ENCODE data around the gene HTT.
"Not testable (repeated sequence)": the region's sequence is repeated elsewhere in the genome, so short reads cannot be mapped to it uniquely, and the experiment has no call there.

The HTT gene

DNA sequence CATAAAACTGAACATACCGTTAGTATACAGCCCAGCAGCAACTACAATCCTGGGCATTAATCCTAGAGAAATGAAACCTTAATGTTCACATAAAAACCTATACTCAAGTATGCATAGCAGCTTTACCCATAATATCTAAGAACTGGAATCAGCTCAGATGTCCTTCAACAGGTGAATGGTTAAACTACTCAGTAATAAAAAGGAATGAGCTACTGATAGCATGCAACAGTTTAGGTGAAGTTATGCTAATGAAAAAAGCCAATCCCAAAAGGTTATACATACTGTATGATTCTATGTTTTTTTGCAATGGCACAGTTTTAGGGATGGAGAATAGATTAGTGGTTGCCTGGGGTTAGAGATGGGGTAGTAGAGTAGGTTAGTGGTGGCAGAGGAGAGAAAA lies 9.3 kb downstream of the HTT start:
- DNase-seq, result no peak

DNA sequence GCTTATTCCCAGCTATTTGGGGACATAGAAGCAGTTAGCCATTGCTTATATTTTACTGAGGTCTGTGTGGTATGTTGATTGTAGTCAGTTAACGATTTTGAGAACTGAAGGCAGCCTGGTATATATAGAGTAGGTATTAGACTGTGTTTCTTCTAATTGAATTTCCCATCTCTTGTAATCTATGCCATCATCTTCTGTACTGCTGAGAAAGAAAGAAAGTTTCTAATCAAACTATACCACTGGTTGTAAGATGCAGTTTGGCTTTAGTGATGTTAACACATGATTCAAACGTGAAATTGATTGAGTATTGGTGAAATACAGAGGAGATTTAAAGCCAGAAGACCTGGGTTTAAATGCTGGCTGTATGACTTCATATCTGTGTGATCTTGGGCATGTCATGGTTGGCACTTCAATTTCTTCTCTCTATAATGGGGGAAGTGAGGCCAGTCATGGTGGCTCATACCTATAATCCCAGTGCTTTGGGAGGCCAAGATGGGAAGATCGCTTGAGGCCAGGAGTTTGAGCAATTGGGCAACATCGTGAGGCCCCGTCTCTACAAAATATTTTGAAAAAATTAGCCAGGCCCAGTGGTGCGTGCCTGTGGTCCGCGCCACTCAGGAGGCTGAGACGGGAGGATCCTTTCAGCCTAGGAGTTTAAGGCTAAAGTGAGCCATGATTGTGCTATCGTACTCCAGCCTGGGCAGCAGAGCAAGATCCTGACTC lies 11.6 kb downstream of the HTT start:
- no peak for DNase-seq

DNA sequence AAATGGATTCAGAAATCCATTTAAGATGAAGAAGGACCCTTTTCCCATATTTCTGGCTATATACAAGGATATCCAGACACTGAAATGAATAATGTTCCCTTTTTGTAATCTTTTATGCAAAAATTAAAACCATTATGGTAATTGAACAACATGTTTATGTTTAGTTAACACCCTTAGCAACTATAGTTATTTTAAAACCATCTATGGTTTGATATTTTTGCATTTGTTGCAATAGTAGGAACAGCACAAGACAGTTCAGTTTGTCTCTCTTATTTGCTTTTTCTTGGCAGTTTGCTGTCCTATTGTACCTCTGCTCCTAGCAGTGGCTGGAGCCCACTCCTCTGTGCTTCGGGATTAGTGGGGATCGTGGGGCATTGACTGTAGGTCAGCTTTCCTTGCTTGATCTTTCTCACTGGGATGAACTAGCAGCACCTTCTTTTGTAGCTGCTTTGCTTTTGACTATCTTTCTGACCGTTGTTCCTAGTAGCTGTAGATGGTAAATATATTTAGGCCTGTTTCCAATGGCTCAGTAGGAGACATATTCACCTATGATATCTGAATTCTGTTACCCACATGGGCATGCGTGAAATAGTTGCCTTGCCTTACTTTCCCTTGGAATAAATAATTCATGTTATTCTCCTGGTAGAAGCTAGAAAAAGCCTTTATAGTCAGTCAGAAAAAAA lies 12.8 kb downstream of the HTT start:
- DNase-seq, result no peak

DNA sequence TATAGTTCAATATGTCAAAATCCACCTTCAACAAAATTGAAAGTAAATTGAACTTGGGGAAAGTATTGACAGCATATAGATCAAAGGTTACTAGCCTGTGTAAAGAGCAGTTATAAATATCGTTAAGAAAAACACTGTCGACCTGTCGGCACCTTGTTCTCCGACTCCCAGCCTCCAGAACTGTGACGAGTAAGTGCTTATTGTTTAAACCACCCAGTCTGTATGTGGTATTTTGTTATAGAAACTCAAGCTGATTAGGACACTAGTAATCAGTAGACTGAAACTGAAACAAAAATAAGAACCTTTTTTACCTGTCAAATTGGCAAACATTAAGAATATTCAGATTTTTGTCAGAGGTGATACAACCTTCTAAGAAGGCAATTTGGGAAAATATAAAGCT lies 17.0 kb downstream of the HTT start:
- no peak for DNase-seq

DNA sequence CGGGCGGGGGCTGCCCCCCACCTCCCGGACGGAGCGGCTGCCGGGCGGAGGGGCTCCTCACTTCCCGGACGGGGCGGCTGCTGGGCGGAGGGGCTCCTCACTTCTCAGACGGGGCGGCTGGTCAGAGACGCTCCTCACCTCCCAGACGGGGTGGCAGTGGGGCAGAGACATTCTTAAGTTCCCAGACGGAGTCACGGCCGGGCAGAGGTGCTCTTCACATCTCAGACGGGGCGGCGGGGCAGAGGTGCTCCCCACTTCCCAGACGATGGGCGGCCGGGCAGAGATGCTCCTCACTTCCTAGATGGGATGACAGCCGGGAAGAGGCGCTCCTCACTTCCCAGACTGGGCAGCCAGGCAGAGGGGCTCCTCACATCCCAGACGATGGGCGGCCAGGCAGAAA lies 20.2 kb downstream of the HTT start:
- DNase-seq, result not testable (repeated sequence)

DNA sequence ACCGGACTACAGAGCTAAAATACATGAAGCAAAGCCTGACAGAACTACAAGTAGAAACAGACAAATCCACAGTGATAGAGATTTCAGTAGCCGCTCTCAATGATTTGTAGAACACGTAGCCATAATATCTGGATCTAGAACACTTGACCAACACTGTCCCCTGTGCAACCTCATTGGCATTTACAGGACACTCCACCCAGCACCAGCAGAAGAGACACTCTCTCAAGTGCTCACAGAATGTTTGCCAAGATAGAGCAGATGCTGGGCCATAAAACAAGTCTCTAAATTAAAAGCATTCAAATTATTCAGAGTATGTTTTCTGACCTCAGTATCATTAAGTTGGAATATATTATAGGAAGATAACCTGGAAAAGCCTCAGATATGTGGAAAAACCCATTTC lies 21.7 kb downstream of the HTT start:
- DNase-seq, result no peak

DNA sequence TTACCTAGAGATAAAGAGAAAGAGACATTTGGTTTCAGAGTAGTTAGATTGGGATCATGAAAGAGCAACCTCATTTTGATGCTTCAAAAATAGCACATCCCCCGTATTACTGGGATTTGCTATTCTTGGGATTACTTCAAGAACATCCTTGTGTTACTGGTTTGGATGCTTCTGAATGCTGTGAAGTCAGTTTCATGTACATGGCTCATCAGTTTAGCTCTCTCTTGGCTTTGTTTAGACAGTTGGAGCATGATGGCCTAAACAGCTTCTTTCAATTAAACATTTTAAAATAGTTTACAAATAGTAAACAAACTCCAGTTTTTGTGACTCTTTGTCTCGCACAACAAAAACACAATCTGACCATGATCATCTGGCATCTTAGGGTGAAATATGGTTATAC lies 23.9 kb downstream of the HTT start:
- DNase-seq, result no peak

DNA sequence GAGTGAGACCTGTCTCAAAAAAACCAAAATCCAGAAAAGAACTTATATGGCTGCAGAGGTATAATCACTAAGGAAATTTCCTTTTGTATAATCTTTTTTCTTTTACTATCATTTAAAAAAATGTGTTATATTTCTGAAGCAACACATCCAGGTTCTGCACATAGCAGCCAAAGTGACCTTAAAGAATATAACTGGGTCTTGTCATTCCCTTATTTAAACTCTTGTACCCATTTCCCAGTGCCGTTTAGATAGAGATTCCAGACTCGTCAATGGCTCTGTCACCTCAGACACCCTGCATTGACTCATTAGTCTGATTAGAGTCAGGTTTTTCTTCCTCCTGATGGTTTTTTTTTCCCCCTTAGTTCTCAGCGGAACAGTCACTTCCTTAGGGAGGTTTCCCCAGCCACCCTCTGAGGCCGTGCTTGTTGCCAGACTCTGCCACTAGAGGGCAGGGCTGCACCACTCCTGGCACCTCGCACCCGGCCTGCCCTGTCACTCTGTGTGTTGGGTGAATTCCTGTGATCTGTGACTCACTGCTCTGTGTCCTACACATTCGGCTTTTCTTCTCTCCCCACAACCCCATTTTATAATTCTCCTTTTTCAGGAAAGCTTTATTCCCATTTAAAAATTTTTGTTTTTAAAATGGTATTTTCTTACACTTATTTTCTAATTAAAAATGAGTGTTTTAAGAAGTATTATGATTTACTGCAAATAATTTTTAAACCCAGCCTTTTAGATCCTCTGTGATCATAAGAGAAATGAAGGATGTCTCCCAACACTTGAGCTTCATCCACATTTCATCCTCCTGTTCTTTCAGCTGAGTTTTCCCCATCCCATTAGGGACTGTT lies 32.1 kb downstream of the HTT start:
- peak; percentile 90 for DNase-seq

DNA sequence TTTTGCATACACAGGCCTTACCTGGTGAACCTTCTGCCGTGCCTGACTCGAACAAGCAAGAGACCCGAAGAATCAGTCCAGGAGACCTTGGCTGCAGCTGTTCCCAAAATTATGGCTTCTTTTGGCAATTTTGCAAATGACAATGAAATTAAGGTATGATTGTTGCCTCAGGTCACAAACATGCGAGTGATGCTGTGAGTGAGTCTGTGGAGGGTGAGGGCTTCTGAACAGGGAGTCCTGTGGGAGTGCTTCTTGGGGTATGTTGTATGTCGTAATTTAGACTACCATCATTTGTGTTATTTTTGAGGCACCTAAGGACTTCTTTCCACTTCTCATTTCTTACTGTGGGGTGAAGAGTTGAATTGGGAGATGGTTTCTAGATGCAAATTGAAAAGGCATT lies 32.8 kb downstream of the HTT start:
- DNase-seq, result no peak

DNA sequence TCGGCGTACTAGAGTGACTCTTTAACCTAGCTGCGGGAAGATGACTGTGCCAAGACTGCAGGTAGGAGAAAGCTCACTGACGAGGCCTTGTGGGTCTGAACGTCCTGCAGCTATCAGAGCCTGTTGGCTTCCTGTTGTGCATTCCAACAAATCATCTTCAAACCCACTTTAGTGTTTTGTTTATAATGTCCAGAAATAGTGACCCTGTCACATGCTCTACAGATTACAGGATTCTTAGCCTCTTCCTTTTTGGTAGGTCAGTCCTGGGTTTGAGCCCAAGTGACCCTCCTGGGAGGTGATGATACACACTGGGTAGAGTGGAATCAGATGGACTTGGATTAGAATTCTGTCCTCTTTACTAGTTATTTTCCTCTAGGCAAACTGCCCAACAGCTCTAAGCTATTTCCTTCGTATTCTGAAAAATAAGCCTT lies 33.2 kb downstream of the HTT start:
- no peak for DNase-seq

DNA sequence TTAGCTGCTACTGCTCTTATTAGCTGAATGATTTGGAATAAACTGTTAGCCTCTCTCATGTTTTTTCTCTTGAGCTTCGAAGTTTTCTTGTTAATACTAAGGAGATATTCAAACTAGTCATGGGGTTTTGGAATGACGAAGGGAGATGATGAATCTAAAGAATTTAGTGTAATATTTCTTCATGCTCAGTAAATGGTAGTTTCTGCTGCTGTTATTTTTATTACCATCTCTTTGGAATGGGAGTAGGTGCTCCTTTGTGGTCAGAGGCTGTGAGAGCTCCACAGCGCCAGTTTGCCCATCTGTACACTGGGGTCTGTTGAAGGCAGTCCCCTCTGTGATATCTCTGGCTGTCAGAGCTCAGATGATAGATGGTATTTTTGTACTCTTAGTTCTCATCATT lies 33.7 kb downstream of the HTT start:
- DNase-seq, result peak; percentile 19

DNA sequence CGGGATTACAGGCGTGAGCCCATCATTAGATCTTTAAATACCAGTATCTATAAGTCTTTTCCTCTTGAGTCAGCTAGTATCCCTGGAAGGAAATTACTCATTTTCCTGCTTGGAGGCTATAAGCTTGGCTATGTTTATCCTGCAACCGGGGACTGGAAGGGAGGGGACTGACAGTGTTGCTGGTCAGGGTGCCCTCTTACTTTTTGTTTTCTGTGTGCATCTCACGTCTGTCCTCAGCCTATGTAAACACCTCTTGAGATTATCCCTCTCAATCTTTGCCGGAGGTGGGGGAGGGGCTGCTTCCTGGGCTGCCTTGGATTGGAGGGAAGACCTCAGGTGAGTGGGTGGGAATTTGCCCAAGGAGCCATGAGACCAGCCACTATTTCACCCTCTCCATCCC lies 37.0 kb downstream of the HTT start:
- peak; percentile 78 for DNase-seq

DNA sequence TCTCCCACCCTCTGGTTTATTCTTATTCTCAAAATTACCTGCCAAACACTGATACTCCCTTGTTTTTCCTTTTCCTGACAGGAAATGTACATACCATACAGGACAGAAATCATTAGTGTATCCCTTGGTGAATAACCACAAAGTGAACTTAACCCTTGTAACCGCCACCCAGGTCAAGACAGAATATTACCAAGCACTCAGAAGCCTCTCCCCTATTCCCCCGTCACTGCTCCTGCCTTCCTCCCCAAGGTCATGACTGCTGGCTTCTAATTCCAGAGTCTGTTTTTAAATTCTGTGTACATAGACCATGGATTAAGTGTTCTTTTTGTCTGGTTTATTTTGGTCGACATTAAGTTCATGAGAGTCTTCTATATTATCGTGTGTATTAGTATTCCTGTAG lies 37.7 kb downstream of the HTT start:
- DNase-seq, result no peak

DNA sequence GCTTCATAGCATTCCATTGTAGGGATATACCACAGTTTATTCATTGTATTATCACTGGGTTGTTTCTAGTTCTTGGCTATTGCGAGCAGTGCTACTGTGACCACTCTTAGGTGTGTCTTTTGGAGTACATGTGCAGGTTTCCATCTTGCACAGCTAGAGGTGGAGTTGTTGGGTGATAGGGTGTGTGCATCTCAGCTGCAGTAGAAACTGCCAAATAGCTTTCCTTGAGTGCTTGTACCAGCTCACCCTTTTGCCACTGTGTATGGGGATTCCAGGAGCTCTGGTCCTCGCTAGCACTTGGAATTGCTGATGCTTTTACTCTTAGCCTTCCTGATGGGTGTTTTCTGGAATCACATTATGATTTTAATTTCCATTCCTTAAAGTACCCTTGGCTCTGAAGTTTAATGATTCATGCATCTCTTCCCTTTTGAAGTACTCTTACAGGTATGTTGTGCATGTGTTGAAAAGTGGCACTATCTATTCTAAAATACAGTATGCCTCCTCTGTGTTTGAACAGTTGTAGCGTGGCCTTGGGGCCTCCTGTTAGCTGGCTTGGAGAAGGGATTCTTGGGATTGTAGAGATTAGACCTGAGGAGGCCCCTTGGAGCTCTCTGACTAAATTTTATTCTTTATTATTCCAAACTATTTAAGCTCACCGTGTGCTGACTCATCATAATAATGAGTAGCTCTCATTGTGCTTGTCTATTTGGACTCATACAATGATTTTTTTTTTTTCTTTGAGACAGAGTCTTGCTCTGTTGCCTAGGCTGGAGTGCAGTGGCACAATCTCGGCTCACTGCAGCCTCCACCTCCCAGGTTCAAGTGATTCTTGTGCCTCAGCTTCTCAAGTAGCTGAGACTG lies 38.4 kb downstream of the HTT start:
- no peak for DNase-seq

DNA sequence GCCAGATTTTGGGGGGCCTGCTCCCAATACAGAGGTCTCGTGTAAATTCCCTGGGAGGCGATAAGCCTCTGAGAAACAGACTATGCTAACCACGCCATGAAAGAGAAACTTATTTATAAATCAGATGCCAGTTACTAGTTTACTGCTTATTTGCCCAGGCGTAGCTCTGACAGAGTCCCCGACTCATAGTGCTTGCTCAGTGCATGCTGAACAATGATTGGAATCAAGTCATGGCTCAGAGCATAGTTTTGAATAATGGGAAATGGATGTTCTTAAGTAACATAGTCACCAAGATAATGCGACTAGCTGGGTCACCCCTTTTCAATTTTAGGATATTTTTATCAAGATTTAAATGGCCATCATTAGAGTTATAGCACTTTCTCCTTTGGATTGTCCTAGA lies 39.9 kb downstream of the HTT start:
- DNase-seq, result no peak

DNA sequence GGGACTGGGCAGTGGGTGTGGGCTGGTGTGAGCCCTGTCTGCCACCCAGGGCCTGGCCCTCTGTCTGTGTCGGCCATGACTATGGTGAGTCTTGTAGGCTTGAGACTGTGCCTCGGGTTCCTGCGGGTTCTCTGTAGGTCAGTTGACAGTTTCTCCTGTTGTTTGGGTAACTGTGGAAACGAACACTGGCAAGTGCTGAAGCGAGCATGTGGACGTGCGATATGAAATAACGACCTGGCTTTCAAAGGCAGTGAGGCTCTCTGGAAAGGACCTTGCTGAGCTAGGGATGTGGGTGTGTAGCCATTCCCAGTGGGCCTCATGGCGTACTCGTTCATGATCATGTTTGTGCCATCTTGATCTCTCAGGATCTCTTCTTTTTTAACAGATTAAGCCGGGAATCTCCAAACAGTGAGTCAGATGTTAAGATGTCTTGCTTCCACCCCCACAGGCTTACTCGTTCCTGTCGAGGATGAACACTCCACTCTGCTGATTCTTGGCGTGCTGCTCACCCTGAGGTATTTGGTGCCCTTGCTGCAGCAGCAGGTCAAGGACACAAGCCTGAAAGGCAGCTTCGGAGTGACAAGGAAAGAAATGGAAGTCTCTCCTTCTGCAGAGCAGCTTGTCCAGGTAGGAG lies 41.3 kb downstream of the HTT start:
- DNase-seq, result peak; percentile 12

DNA sequence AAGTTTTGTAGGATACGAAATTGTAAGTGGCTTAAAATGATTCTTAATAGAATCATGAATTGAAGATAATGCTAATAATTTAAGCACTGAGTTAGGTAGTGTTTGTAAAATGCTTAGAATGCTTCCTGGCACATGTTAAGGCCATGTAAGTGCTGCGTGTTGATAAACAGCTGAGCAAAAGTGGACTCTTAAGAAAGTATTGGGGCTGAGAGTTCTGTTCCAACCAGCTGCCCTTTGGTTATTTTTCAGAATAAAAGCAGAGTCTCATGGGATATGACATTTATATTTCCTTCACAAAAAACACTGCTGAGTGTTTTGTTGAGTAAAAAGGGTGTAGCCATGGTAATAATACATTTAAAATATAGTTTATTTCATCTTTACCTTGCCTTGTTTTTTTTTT lies 42.5 kb downstream of the HTT start:
- DNase-seq, result no peak

DNA sequence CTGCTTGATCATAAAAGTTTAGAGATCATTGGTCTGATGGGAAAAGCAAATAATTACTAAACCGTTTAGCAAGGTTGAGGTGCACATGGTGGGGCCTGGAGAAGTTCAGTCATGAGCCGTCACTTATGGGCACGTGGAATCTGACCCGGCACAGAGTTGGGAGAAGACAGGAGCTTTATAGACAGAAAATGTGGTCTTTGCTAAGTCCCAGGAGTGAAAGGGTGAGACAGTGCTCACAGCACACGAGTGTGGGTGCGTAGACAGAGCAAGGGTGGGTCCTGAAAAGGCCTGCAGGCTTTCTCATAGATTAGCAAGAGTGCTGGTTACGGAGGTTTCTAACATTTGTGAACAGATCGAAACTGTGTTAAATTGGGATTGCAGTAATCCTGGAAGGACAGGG lies 43.8 kb downstream of the HTT start:
- DNase-seq, result no peak

DNA sequence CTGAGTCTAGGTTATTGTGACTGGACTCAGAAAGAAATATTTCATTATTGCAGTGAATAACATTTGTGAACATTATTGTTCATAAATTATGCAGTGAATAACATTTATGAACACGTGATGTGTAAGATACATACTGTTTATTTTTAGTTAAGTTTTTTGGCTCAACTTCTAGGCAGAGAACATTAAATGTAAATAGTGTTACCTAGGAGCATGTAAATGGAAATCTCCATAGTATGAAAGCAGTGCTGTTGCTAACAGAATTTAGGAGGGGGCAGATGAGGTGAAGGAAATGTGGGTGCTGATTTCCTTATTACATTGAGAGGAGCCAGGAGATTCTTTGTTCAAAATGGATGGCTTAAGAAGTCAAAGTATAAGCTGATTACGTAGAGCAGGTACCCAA lies 45.0 kb downstream of the HTT start:
- DNase-seq, result no peak

DNA sequence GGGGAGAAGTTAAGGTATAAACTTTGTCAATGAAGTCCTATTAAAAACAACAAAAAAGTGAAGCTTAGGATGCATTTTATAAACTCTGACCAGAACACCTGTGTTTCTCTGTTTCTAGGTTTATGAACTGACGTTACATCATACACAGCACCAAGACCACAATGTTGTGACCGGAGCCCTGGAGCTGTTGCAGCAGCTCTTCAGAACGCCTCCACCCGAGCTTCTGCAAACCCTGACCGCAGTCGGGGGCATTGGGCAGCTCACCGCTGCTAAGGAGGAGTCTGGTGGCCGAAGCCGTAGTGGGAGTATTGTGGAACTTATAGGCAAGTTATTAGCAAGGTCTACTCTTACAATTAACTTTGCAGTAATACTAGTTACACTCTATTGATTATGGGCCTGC lies 46.6 kb downstream of the HTT start:
- no peak for DNase-seq

DNA sequence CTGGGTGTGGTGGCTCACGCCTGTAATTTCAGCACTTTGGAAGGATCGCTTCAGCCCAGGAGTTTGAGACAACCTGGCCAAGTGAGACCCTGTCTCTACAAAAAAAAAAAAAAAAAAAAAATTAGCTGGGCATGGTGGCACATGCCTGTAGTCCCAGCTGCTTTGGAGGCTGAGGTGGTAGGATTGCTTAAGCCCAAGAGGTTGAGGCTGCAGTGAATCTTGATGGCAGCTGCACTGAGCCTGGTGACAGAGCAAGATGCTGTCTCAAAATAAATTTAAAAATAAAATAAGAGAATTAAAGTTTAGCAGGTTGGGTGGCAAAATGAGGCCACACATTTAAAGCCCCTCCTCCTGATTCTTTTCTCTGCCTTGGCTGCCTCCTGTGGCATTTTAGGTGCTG lies 47.1 kb downstream of the HTT start:
- DNase-seq, result no peak

DNA sequence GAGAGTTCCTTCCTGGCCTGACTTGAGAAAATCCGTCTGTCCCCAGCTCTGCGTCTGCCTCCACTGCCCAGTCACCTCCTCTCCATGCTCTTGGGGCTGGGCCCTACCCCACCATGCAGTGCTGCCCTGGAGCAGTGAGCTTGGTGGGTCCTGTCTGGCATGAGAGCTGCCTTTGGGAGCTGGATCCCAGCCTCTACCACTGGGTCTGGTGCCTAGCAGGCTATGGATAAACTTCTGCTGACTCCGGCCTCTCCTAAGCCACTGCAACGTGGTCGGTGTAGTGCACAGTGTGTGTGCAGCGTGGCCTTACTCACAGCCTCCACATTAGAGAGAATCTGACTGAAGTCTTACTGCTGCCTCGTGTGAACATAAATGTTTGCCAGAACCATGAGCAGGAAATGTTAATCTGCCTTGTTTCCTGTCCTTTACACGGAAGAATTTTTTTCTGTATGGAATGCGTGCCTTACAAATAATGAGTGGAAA lies 47.6 kb downstream of the HTT start:
- DNase-seq, result peak; percentile 15

Measured in fibroblast of skin of back (primary cell).